DMS114 treated with DMSO at 0.1 percent for 48 hours (cell line): ENCODE measurements around the gene GPR107.

ENCODE experiments used
- DNase-seq: peaks from one replicate; lab custom pipeline; 2025; ENCODE audit not compliant: unreplicated experiment; lab: John Stamatoyannopoulos, UW

The GPR107 gene

GRCh38 chr9:130179331-130179907 is 125.7 kb downstream of the GPR107 start:
- DNase-seq = no peak

DNA sequence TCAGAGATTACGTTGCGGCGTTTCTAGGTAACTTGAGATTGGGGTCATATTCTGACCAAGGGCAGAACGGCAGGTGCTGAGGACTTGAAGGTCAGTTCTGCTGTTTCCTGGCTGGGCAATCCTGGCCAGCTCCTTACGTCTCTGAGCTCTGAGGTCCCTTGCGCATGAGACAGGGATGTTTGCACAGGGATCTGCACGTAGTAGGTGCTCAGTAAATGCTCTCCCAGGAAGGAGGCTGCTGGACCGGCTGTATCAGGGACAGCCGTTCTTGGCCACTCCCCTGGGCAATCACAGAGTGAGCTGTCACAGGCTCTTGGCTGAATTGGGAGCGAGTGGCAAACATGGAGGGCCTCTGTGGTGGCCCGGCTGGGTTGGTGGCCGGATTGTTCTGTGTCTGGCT is 126.8 kb downstream of the GPR107 start:
- no peak for DNase-seq

GRCh38 chr9:130181678-130182380 is 128.1 kb downstream of the GPR107 start:
- DNase-seq = no peak

DNA sequence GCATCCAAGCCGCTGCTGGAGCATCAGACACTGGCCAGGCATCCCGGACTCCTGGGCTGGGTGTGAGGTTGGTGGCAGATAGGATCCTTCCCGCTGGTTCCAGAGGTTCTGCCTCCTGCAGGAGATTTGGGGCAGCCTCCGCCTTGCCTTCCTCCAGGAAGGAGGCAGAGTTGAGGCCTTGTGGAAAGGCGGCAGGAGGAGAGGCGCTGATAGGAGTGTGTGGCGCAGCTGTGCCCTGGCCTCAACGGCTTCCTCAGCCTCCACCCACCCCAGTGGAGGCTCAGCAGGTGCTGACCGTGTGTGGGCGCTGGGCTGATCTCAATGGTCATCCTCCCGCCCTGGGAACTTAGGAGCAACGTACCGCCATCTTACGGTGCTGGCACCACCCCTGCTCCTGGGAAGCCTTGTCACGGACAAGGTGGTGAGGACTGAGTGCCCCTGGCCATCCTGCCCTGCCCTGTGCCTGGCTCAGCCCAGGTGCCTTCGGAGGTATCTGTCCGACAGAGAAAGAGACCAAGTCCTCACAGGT is 128.7 kb downstream of the GPR107 start:
- no peak for DNase-seq

- no peak for DNase-seq
Measured at GRCh38 chr9:130183133-130183762, 129.5 kb downstream of the GPR107 start.

- no peak for DNase-seq
Measured at GRCh38 chr9:130185017-130185416, 131.3 kb downstream of the GPR107 start.

DNA sequence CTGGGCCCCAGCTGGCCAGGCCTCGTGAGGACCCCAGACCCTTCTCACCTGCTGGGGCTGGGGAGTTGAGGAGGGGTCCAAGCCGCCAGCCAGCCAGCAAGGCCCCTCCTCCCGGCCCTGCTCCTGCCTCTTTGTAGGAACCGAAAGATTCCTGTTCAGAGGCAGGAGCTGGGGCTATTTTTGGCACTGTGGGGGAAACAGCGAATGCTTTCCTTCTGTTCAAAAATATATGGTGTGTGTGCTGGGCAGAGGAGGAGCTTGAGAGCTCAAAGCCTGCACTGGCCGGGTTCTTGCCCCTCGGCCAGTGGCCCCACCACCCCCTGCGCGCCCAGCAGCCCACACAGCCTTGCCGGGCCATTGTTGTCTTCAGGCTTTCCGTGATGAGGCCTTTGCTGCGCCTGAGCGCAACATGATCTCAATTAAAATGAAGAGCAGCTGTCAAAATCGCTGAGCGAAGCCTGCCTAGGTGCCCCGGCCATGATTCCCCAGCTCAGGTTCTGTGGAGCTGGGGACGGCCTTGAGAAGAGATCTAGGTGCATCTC is 131.9 kb downstream of the GPR107 start:
- no peak for DNase-seq

DNA sequence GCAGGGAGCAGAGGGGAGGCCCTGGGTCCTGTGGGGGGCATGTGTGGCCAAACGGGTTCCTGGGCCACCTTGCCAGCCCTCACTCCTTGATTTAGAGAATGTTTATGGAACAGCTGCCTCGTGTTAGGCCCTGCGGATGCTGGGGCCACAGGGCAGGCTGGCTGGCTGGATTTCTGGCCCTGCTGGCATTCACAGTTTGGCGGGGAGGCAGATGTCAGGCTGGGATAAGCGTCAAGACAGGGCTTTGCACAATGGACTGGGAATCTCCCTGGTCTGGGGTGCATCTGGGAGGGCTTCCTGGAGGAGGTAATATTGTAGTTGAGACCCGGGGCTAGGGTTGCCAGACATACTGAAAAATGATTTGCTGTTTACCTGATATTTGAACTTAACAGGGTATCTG is 132.3 kb downstream of the GPR107 start:
- DNase-seq = no peak

- DNase-seq = no peak
Measured at GRCh38 chr9:130186839-130187522, 133.3 kb downstream of the GPR107 start.

GRCh38 chr9:130187523-130187846 is 133.8 kb downstream of the GPR107 start:
- no peak for DNase-seq

- no peak for DNase-seq
Measured at GRCh38 chr9:130188860-130189481, 135.3 kb downstream of the GPR107 start.
